ENCODE data around the gene TOMM34. TPM values are rescaled to one million over a fixed set of nuclear protein-coding genes. Genes with fewer than 3 reads are reported as not detected.

TOMM34 gene
- total RNA-seq, 1 donor from 2014 or later: 16.0 TPM

DNA sequence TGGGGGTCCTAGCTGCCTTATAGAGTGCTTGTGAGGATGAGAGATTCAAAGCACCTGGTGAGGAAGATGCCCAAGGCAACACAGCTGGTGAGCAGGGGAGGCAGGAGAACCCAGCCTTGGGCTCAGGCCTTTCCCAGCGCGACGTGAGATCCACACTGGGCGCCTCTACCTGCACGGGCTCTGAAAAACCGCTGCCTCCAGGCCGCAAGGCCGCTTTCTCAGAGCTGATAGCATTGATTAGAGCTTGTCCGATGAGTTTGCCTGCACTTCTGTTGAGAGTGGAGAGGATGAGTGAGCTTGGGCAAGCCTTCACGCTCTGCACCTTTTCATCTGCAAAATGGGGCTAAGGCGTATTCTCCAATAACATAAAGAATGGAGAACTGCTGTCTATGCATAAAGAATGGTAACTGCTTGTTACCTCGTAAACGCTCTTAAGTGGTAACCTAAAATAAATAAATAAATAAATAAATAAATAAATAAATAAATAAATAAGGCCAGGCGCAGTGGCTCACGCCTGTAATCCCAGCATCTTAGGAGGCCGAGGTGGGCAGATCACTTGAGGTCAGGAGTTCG lies 49.4 kb downstream of the TOMM34 start:
- no peaks in the 10 kb centered on the region for H3K9me3 ChIP-seq
- ATAC-seq (no peak), DNase-seq (no peak)
- peak overlapping the region; percentile 65 for H3K4me3 ChIP-seq
- no peaks in the 10 kb centered on the region for H3K27me3 ChIP-seq
- H3K36me3 ChIP-seq: peaks cover 40% of the 10 kb centered on the region
- intact Hi-C loops (cut with DNase I): no loop called here
- peaks cover 7% of the 10 kb centered on the region for H3K4me1 ChIP-seq
- TF ChIP-seq CTCF (IDR thresholded peaks at IDR 0.05): no peak
- peak overlapping the region; percentile 13 for H3K27ac ChIP-seq

GRCh38 chr20:44909872-44910689 lies 50.1 kb downstream of the TOMM34 start, which contains the start of gene PABPC1L:
Gene PABPC1L, plus strand, starts transcription at chr20:44910060. Its CDS starts 84 bp downstream, at chr20:44910144.
- Histone ChIP-seq H3K36me3 (peaks cover 47% of the 10 kb centered on the region), H3K4me3 (peak within 1 kb of the TSS; percentile 65), H3K27ac (no peak within 1 kb of the TSS), H3K9me3 (no peaks in the 10 kb centered on the region), H3K27me3 (no peaks in the 10 kb centered on the region), H3K4me1 (peaks cover 7% of the 10 kb centered on the region)
- DNase-seq (peak; percentile 92), ATAC-seq (peak; percentile 94)
- intact Hi-C loops (cut with DNase I): no loop called here
- no peak for TF ChIP-seq CTCF (IDR thresholded peaks at IDR 0.05)

GRCh38 chr20:44908987-44909871 lies 51.0 kb downstream of the TOMM34 start:
- TF ChIP-seq CTCF (IDR thresholded peaks at IDR 0.05): no peak
- no peaks in the 10 kb centered on the region for H3K9me3 ChIP-seq
- peaks cover 56% of the 10 kb centered on the region for H3K36me3 ChIP-seq
- DNase-seq: no peak
- intact Hi-C loops (cut with DNase I): no loop called here
- H3K27me3 ChIP-seq: no peaks in the 10 kb centered on the region
- ATAC-seq: no peak
- peaks cover 7% of the 10 kb centered on the region for H3K4me1 ChIP-seq
- H3K4me3 ChIP-seq: peak overlapping the region; percentile 65
- H3K27ac ChIP-seq: no peak overlapping the region

DNA sequence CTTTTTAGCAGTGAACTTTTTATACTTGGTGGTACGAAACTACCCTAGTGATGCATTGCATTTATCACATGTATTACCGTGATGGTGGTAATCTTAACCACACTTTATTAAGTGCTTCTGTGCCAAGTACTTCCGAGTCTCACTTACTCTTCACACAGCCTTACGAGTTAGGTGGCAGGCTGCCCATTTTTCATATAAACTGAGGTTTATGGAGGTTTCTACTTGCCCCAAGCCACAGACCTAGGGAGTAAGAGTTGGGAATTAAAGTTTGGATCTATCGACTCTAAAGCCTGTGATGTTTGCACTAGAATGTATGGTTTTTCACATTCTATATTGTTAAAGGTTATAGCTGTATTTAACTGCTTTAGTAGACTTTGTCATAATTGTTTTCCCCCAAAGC lies 55.8 kb downstream of the TOMM34 start:
- Histone ChIP-seq H3K27ac (no peak overlapping the region), H3K36me3 (peaks cover 78% of the 10 kb centered on the region), H3K27me3 (no peaks in the 10 kb centered on the region), H3K4me1 (peaks cover 10% of the 10 kb centered on the region), H3K4me3 (no peak overlapping the region), H3K9me3 (no peaks in the 10 kb centered on the region)
- intact Hi-C loops (cut with DNase I): no loop called here
- DNase-seq (no peak), ATAC-seq (no peak)
- TF ChIP-seq CTCF (IDR thresholded peaks at IDR 0.05): no peak

GRCh38 chr20:44901974-44902373 lies 58.2 kb downstream of the TOMM34 start:
- Histone ChIP-seq H3K4me1 (peaks cover 33% of the 10 kb centered on the region), H3K27ac (no peak overlapping the region), H3K4me3 (no peak overlapping the region), H3K27me3 (no peaks in the 10 kb centered on the region), H3K9me3 (no peaks in the 10 kb centered on the region), H3K36me3 (peaks cover 60% of the 10 kb centered on the region)
- intact Hi-C loops (cut with DNase I): no loop called here
- DNase-seq (no peak), ATAC-seq (no peak)
- TF ChIP-seq CTCF (IDR thresholded peaks at IDR 0.05): no peak

Data from upper lobe of right lung (tissue), 1 donor.